Vagina (tissue), 2 donors: ENCODE data around the gene ELAVL1. TPM values are rescaled to one million over a fixed set of nuclear protein-coding genes. Genes with fewer than 3 reads are reported as not detected.

Source experiments
- DNase-seq, 2 donors: peaks; one replicate each; pipeline ENCODE4 v3.0.0-alpha.2; 2017; ENCODE audit errors: extremely low spot score in 2 of 2
- H3K27ac ChIP-seq: fragments of 200-600 bp; sonication (generic); one replicate; pipeline ENCODE4 v1.5.1; 2019
- H3K27me3 ChIP-seq: fragments of 200-600 bp; sonication (generic); one replicate; pipeline ENCODE4 v1.5.1; 2019
- H3K36me3 ChIP-seq, 2 donors: fragments of 200-600 bp; sonication (generic); one replicate each; pipeline ENCODE4 v1.5.1; 2017 to 2019
- H3K4me1 ChIP-seq: fragments of 200-600 bp; sonication (generic); one replicate; pipeline ENCODE4 v1.5.1; 2019
- H3K4me3 ChIP-seq, 2 donors: fragments of 200-600 bp; sonication (generic); 1 replicate in 1 of 2; 2 replicates in 1 of 2; pipeline ENCODE4 v1.5.1; 2016 to 2019
- H3K9me3 ChIP-seq: fragments of 200-600 bp; sonication (generic); one replicate; pipeline ENCODE4 v1.5.1; 2019
- POLR2A ChIP-seq, 2 donors: fragments of 450-650 bp; IDR thresholded peaks; one replicate each; pipeline ENCODE4 v1.6.1; 2017; ENCODE audit warnings: antibody characterized with exemption in 2 of 2, mild to moderate bottlenecking in 2 of 2, moderate library complexity in 2 of 2
- POLR2AphosphoS5 ChIP-seq, 2 donors: sonication (generic); formaldehyde crosslinking; IDR thresholded peaks; one replicate each; pipeline ENCODE4 v1.9.0; 2017; ENCODE audit warnings: antibody characterized with exemption in 2 of 2, mild to moderate bottlenecking in 2 of 2, low read depth in 1 of 2; ENCODE audit not compliant: insufficient read depth in 1 of 2
- intact Hi-C: fragments of 100-400 bp; cut with DNase I; formaldehyde crosslinking; loops from one replicate; pipeline ENCODE4 v1.15.1; 2023
- total RNA-seq: library from RNA; depleted of rRNA; stranded (reverse); fragments of >200 nt; gene quantifications from one replicate; pipeline ENCODE4 v1.2.3, GENCODE V29; 2016
- TF ChIP-seq, protein P1 (sequence below), 3 experiments: fragments of 450-650 bp in 2 of 3; fragments of 200-600 bp in 1 of 3; sonication (generic) in 1 of 3; IDR thresholded peaks; one replicate each; pipeline ENCODE4 v1.5.1; 2017 to 2019; ENCODE audit warnings: antibody characterized with exemption in 3 of 3, mild to moderate bottlenecking in 2 of 3, moderate library complexity in 2 of 3

The ELAVL1 gene
- total RNA-seq, 1 donor from 2014 or later, result 40.5 TPM

DNA sequence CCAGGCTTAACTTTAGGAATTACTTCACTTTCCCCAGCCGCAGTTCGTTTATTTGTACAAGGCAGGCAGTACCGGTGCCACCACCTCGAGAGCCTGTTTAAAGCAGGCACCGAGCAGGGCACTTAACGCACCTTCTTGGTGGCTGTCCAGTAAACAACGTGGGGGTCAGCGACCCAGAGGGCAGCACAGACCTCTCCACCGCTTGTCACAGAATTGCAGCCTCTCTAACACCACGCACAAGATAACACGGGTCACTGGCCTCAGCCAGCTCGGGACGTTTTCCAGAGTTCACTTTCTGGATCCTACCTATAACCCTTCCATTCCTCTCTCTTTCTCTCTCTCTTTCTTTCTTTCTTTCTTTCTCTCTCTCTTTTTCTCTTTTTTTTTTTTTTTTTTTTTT is 16.8 kb upstream of the ELAVL1 start:
- TF ChIP-seq, protein P1, sequence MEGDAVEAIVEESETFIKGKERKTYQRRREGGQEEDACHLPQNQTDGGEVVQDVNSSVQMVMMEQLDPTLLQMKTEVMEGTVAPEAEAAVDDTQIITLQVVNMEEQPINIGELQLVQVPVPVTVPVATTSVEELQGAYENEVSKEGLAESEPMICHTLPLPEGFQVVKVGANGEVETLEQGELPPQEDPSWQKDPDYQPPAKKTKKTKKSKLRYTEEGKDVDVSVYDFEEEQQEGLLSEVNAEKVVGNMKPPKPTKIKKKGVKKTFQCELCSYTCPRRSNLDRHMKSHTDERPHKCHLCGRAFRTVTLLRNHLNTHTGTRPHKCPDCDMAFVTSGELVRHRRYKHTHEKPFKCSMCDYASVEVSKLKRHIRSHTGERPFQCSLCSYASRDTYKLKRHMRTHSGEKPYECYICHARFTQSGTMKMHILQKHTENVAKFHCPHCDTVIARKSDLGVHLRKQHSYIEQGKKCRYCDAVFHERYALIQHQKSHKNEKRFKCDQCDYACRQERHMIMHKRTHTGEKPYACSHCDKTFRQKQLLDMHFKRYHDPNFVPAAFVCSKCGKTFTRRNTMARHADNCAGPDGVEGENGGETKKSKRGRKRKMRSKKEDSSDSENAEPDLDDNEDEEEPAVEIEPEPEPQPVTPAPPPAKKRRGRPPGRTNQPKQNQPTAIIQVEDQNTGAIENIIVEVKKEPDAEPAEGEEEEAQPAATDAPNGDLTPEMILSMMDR (IDR thresholded peaks at IDR 0.05), result no peak
- TF ChIP-seq POLR2AphosphoS5 (IDR thresholded peaks at IDR 0.05; ENCODE audit: insufficient read depth in 1 of 2, low read depth in 1 of 2) (no peak), POLR2A (IDR thresholded peaks at IDR 0.05) (no peak)
- intact Hi-C loops, result no loop called here
- Histone ChIP-seq H3K27ac (no peak overlapping the region), H3K36me3 (no peaks in the 10 kb centered on the region), H3K27me3 (no peaks in the 10 kb centered on the region), H3K4me3 (no peak overlapping the region), H3K9me3 (no peaks in the 10 kb centered on the region), H3K4me1 (no peaks in the 10 kb centered on the region)
- no peak for DNase-seq

DNA sequence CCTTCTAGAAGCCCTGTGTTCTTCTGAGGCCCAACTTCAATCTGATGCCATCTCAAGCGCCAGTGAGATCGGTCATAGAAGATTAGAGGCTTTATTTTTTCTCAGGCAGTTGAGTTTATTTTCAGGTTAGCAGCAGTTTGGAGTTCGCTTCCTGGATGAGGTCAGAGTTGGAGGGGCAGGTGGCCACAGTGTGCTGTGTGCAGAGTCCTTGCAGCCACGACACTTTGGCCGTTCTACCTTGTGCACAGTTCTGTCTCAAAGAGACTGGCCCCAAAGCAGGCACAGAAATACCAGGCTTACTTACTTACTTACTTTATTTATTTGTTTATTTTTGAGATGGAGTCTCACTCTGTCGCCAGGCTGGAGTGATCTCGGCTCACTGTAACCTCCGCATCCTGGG is 15.9 kb upstream of the ELAVL1 start:
- Histone ChIP-seq H3K4me1 (no peaks in the 10 kb centered on the region), H3K27ac (no peak overlapping the region), H3K27me3 (no peaks in the 10 kb centered on the region), H3K36me3 (no peaks in the 10 kb centered on the region), H3K4me3 (no peak overlapping the region), H3K9me3 (no peaks in the 10 kb centered on the region)
- no peak for TF ChIP-seq POLR2AphosphoS5 (IDR thresholded peaks at IDR 0.05; ENCODE audit: insufficient read depth in 1 of 2, low read depth in 1 of 2)
- TF ChIP-seq POLR2A (IDR thresholded peaks at IDR 0.05), result no peak
- TF ChIP-seq, protein P1 (IDR thresholded peaks at IDR 0.05), result no peak
- no peak for DNase-seq
- intact Hi-C loops, result no loop called here

DNA sequence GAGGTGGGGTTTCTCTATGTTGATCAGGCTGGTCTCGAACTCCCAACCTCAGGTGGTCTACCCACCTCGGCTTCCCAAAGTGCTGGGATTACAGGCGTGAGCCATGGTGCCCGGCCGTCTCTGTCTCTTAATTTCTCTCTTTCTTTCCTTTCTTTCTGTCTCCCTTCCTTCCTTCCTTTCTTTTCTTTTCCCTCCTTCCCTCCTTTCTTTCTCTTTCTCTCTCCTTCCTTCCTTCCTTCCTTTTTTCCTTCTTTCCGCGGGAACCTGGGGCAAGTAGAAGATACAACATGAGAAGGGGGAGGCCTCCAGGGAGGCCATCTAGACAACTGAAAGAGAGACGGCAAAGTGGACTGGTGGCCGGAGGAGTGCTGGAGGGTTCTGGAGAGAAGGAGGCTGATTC is 15.2 kb upstream of the ELAVL1 start:
- H3K4me1 ChIP-seq, result no peaks in the 10 kb centered on the region
- TF ChIP-seq POLR2AphosphoS5 (IDR thresholded peaks at IDR 0.05; ENCODE audit: insufficient read depth in 1 of 2, low read depth in 1 of 2) (no peak), POLR2A (IDR thresholded peaks at IDR 0.05) (no peak)
- TF ChIP-seq, protein P1 (IDR thresholded peaks at IDR 0.05), result no peak
- H3K9me3 ChIP-seq, result no peaks in the 10 kb centered on the region
- H3K36me3 ChIP-seq, result no peaks in the 10 kb centered on the region
- no peak overlapping the region for H3K4me3 ChIP-seq
- intact Hi-C loops, result no loop called here
- H3K27ac ChIP-seq, result no peak overlapping the region
- DNase-seq, result no peak
- no peaks in the 10 kb centered on the region for H3K27me3 ChIP-seq

DNA sequence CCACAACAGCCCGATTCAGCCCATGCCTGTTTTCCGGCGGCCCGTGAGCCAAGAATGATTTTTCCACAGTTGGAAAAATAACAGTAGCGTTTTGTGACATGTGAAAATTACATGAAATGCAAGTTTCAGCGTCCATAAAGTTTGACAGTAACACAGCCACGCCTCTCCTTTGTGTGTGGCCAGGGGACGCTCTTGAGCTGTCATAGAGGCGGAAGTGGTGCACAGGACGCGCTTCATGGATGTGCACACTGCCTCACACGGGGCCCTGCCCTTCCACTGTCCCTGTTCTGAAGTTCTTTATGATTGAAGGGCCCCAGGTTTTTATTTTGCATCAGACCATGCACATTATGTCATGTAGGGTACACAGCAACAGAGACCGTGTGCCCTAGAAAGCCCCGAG is 12.4 kb upstream of the ELAVL1 start:
- Histone ChIP-seq H3K9me3 (no peaks in the 10 kb centered on the region), H3K36me3 (no peaks in the 10 kb centered on the region), H3K4me3 (no peak overlapping the region), H3K4me1 (no peaks in the 10 kb centered on the region), H3K27me3 (no peaks in the 10 kb centered on the region), H3K27ac (no peak overlapping the region)
- no peak for DNase-seq
- TF ChIP-seq POLR2A (IDR thresholded peaks at IDR 0.05), result no peak
- TF ChIP-seq, protein P1 (IDR thresholded peaks at IDR 0.05), result no peak
- TF ChIP-seq POLR2AphosphoS5 (IDR thresholded peaks at IDR 0.05; ENCODE audit: insufficient read depth in 1 of 2, low read depth in 1 of 2), result no peak
- intact Hi-C loops, result no loop called here

DNA sequence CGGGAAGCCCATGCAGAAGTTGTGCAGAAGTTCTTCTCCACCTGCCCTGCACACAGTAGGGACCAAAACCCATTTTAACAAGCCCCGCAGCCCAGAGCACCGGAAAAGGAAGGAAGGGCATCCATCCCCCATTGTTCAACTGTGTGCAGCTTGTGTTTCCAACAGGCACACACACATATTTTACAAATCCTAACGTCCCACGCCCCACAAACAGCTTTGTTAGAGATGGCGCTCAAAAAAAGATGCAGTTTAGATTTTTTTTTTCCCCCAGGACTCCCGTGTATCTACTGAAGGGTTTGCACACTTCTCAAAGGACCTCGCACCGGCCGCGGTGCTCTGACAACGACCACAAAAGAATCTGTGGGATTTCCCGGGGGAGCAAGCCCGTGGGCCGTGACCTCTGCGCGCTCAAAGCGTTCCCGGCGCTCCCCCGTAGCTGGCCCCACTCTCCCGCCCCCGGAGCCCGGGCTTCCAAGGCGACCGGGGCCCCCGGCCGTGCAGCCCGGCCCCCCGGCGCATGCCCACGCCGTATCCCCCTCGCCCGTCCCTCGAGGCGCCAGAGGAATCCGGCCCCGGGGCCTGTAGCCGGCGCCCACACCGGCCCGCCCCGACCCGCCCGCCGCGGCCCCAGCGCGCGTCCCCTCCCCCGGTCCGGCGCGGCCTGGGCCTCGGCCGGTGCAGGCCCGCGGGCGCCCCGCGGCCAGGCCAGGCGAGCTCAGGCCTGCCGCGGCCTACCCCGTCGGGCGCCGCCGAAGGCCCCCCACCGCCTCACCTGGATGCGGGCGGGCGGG is 523 bp downstream of the ELAVL1 start:
- TF ChIP-seq POLR2A (IDR thresholded peaks at IDR 0.05), result no peak
- no peak for TF ChIP-seq POLR2AphosphoS5 (IDR thresholded peaks at IDR 0.05; ENCODE audit: insufficient read depth in 1 of 2, low read depth in 1 of 2)
- TF ChIP-seq, protein P1 (IDR thresholded peaks at IDR 0.05), result no peak
- DNase-seq, result no peak
- no peaks in the 10 kb centered on the region for H3K36me3 ChIP-seq
- peak overlapping the region; percentile 71 to 77 for H3K4me3 ChIP-seq
- no peaks in the 10 kb centered on the region for H3K9me3 ChIP-seq
- peaks cover 53% of the 10 kb centered on the region for H3K4me1 ChIP-seq
- intact Hi-C loops, result loop anchor here (10.0 kb wide), 3 partner anchors 60 to 510 kb away; partner anchors contain the start of genes TGFBR3L, TIMM44 and ZNF414
- H3K27me3 ChIP-seq, result no peaks in the 10 kb centered on the region
- peak overlapping the region; percentile 53 for H3K27ac ChIP-seq
